Skeletal muscle satellite cell (primary cell): ENCODE data around the gene CAPNS1.
A peak's percentile ranks its signal among the peaks of the same experiment; 100 is the strongest.
"Not testable (repeated sequence)": the region's sequence is repeated elsewhere in the genome, so short reads cannot be mapped to it uniquely, and the experiment has no call there.

Experiments used
- H3K27me3 ChIP-seq: 2 replicates; pipeline ENCODE4 v1.7.0; 2013; ENCODE audit warnings: low read length; ENCODE audit not compliant: control insufficient read depth, insufficient read depth
- H3K36me3 ChIP-seq: 2 replicates; pipeline ENCODE4 v1.7.0; 2013; ENCODE audit warnings: mild to moderate bottlenecking, control low read depth, low read length; ENCODE audit not compliant: insufficient read depth
- H3K4me1 ChIP-seq: 2 replicates; pipeline ENCODE4 v1.7.0; 2013; ENCODE audit warnings: low read length; ENCODE audit not compliant: control insufficient read depth, insufficient read depth
- H3K4me2 ChIP-seq: 2 replicates; pipeline ENCODE4 v1.7.0; 2013; ENCODE audit warnings: mild to moderate bottlenecking, low read length
- H3K4me3 ChIP-seq: 2 replicates; pipeline ENCODE4 v1.7.0; 2013; ENCODE audit warnings: low read length
- H3K9ac ChIP-seq: 2 replicates; pipeline ENCODE4 v1.7.0; 2013; ENCODE audit warnings: mild to moderate bottlenecking, low read depth, low read length, moderate library complexity
- H3K9me3 ChIP-seq: replicated peaks from 2 replicates; pipeline ENCODE4 v1.7.0; 2013; ENCODE audit warnings: mild to moderate bottlenecking, control low read depth, low read length

The CAPNS1 gene

DNA sequence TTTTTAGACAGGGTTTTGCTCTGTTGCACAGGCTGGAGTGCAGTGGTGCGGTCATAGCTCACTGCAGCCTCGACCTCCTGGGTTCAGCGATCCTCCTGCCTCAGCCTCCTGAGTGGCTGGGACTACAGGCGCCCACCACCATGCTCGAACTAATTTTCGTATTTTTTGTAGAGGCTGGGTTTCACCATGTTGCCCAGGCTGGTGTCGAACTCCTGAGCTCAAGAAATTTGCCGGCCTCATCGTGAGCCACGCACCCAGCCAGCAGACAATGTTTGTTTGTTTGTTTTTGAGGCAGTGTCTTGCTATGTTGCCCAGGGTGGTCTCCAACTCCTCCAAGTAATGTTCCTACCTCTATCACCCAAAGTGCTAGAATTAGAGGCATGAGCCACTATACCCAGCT, 13.3 kb downstream of the CAPNS1 start:
- Histone ChIP-seq H3K27me3 (no peaks in the 10 kb centered on the region), H3K36me3 (peaks cover 33% of the 10 kb centered on the region), H3K4me2 (no peak overlapping the region), H3K4me3 (no peak overlapping the region), H3K4me1 (peaks cover 34% of the 10 kb centered on the region), H3K9ac (peak overlapping the region; percentile 81), H3K9me3 (no peaks in the 10 kb centered on the region)

DNA sequence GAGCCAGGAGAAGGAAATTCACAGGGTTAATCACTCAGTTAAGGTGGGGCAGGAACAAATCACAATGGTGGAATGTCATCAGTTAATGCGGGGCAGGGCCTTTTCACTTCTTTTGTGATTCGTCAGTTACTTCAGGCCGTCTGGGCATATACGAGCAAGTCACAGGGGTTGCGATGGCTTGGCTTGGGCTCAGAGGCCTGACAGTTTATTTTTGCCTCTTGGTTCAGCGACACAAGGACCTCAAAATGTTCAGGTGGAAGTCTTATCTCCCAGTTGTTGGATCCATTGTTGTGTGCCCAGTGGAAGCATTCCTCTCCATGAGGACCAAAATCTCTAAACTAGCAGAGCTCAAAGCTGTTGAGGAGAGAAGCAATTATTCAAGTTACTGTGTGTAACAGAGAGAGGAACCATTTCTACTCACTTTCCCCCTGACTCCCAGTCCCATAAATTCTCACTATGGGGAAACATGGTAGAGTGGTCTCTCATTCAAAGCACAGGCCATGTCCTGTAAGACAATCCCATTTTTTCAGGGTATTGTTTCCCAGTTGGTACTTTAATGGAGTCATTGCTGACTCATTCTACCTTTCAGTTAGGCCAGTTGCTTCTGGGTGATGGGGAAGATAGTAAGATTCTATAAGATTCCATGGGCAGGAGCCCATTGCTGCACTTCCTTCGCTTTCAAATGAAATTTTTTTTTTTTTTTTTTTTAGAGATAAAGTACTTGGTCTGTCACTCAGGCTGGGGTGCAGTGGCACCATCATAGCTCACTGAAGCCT, 21.1 kb downstream of the CAPNS1 start:
- H3K4me2 ChIP-seq = no peak overlapping the region
- H3K9ac ChIP-seq = no peak overlapping the region
- H3K4me3 ChIP-seq = no peak overlapping the region
- peaks cover 6% of the 10 kb centered on the region for H3K36me3 ChIP-seq
- H3K4me1 ChIP-seq = no peaks in the 10 kb centered on the region
- no peaks in the 10 kb centered on the region for H3K27me3 ChIP-seq
- no peaks in the 10 kb centered on the region for H3K9me3 ChIP-seq

DNA sequence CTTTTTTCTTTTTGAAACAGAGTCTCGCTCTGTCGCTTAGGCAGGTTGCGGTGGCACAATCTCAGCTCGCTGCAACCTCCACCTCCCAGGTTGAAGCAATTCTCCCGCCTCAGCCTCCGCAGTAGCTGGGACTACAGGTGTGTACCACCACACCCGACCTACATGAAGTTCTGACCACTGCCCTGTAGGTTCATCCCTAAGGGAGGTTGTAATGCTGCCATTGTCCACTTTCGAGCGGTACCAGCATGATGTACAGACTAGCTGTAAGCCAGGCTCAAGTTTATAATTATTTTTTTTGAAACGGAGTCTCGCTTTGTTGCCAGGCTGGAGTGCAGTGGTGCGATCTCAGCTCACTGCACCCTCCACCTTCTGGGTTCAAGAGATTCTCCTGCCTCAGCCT, 23.9 kb downstream of the CAPNS1 start:
- Histone ChIP-seq H3K4me2 (no peak overlapping the region), H3K9me3 (no peaks in the 10 kb centered on the region), H3K27me3 (no peaks in the 10 kb centered on the region), H3K4me1 (no peaks in the 10 kb centered on the region), H3K36me3 (peaks cover 6% of the 10 kb centered on the region), H3K9ac (no peak overlapping the region), H3K4me3 (no peak overlapping the region)

DNA sequence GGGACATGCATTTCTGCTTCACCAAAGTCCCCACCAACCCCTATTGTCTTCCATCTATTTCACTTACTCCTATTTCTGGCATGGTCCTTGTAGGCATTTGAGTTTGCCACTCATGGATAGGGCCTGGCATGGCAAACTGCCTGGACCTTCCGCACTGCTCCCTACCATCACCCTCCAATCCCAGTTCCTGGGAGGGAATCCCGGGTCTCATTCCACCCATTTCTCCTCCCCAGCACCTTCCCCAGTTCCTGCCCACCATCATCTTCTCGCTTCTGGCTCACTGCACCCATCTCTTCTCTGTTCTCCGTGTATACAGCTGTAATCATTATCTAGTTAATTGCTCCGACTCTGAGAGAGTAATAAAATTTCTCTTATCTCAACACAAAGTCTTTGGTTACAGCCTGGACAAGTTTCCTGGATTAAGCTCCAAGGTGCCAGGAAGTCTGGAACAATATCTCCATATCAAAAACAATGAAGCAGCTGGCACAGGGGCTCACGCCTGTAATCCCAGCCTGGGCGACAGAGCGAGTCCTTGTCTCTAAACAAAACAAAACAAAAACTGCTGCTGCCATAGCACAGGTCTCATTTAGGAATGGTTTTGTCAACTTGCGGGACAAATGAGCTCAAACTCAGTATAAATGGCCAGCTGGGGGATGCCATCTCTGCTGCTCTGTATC, 29.4 kb downstream of the CAPNS1 start:
- Histone ChIP-seq H3K4me3 (no peak overlapping the region), H3K9me3 (no peaks in the 10 kb centered on the region), H3K27me3 (no peaks in the 10 kb centered on the region), H3K4me1 (peaks cover 10% of the 10 kb centered on the region), H3K4me2 (no peak overlapping the region), H3K36me3 (no peaks in the 10 kb centered on the region), H3K9ac (no peak overlapping the region)

DNA sequence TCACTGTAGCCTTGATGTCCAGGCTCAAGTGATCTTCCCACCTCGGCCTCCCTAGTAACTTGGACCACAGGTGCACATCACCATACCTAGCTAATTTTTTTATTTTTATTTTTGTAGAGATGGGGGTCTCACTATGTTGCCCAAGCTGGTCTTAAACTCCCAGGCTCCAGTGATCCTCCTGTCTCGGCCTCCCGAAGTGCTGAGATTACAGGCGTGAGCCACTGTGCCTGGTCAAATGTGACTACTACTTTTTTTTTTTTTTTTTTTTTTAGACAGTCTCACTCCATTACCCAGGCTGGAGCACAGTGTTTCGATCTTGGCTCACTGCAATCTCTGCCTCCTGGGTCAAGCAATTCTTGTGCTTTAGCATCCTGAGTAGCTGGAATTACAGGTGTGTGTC, 33.0 kb downstream of the CAPNS1 start:
- Histone ChIP-seq H3K4me1 (peaks cover 10% of the 10 kb centered on the region), H3K9ac (no peak overlapping the region), H3K4me3 (no peak overlapping the region), H3K9me3 (no peaks in the 10 kb centered on the region), H3K36me3 (no peaks in the 10 kb centered on the region), H3K27me3 (no peaks in the 10 kb centered on the region), H3K4me2 (no peak overlapping the region)

DNA sequence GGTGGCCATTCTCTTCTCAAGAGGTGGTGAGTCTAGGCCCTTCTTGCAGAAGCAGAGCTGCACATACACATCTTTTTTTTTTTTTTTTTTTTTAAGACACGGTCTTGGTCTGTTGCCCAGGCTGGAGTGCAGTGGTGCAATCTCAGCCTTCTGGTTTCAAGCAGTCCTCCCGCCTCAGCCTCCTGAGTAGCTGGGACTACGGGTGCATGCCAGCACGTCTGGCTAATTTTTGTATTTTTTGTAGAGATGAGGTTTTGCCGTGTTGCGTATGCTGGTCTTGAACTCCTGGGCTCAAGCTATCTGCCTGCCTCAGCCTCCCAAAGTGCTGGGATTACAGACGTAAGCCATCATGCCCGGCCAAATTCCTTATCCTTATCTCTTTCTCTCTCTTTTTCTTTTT, 34.0 kb downstream of the CAPNS1 start:
- not testable (repeated sequence) for H3K9ac ChIP-seq, H3K27me3 ChIP-seq, H3K9me3 ChIP-seq, H3K36me3 ChIP-seq, H3K4me1 ChIP-seq, H3K4me3 ChIP-seq, H3K4me2 ChIP-seq

DNA sequence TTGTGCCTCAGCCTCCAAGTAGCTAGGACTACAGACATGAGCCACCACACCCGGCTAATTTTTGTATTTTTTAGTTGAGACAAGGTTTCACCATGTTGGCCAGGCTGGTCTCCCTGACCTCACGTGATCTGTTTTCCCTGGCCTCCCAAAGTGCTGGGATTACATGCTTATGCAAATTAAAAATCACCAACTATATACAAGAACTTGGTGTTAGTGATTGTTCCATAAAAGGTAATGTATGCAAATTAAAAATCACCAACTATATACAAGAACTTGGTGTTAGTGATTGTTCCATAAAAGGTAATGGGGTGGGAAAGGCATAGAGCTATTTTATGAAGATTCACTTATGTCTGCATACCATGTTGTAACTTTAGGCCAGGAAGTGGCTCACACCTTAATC, 39.2 kb downstream of the CAPNS1 start:
- not testable (repeated sequence) for H3K27me3 ChIP-seq, H3K9me3 ChIP-seq, H3K4me3 ChIP-seq, H3K4me2 ChIP-seq, H3K4me1 ChIP-seq, H3K9ac ChIP-seq
- peaks cover 13% of the 10 kb centered on the region for H3K36me3 ChIP-seq

DNA sequence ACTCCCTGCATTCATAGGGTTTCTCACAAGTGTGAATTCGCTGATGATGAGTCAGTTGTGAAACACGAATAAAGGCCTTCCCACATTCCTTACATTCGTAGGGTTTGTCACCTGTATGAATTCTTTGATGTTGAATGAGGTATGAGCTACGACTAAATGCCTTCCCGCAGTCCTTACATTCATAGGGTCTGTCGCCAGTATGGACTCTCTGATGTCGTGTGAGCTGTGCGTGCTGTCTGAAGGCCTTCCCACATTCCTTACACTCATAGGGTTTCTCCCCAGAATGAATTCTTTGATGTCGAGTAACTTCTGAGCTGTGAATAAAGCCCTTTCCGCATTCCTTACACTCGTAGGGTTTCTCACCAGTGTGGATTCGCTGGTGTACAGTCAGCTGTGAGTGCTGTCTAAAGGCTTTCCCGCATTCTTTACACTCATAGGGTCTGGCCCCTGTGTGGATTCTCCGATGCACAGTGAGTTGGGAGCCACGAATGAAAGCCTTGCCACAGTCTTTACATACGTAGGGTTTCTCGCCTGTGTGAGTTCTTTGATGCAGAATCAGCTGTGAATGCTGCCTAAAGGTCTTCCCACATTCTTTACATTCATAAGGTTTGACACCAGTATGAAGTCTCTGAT, 42.9 kb downstream of the CAPNS1 start:
- Histone ChIP-seq H3K9me3 (no peaks in the 10 kb centered on the region), H3K4me1 (no peaks in the 10 kb centered on the region), H3K36me3 (peaks cover 13% of the 10 kb centered on the region), H3K4me3 (no peak overlapping the region), H3K4me2 (no peak overlapping the region), H3K27me3 (no peaks in the 10 kb centered on the region), H3K9ac (no peak overlapping the region)

DNA sequence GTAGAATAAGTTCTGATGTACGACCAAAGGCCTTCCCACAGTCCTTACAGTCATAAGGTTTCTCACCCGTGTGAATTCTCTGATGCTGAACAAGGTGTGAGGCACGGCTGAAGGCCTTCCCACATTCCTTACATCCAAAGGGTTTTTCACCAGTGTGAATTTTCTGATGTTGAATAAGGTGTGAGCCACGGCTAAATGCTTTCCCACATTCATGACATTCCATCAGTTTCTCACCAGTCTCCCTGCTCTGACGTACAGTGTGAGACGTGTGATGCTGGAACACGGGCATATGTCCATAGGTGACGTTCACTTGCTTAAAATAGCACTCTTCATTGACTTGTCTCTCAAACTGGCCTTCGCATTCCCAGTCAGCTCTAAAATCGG, 43.4 kb downstream of the CAPNS1 start:
- H3K36me3 ChIP-seq = peaks cover 13% of the 10 kb centered on the region
- H3K9ac ChIP-seq = no peak overlapping the region
- H3K27me3 ChIP-seq = no peaks in the 10 kb centered on the region
- H3K4me3 ChIP-seq = no peak overlapping the region
- H3K4me2 ChIP-seq = no peak overlapping the region
- no peaks in the 10 kb centered on the region for H3K4me1 ChIP-seq
- no peaks in the 10 kb centered on the region for H3K9me3 ChIP-seq

DNA sequence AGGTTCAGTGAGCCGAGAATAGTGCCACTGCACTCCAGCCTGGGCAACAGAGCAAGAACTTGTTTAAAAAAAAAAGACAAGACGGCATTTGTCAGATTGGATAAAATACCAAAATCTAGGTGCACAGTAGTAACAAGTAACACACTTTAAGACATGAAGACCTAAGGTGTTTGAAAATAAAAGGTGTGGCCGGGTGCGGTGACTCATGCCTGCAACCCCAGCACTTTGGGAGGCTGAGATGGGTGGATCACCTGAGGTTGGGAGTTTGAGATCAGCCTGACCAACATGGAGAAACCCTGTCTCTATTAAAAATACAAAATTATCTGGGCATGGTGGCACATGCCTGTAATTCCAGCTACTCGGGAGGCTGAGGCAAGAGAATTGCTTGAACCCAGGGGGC, 46.9 kb downstream of the CAPNS1 start:
- H3K4me3 ChIP-seq, H3K9me3 ChIP-seq: not testable (repeated sequence)

DNA sequence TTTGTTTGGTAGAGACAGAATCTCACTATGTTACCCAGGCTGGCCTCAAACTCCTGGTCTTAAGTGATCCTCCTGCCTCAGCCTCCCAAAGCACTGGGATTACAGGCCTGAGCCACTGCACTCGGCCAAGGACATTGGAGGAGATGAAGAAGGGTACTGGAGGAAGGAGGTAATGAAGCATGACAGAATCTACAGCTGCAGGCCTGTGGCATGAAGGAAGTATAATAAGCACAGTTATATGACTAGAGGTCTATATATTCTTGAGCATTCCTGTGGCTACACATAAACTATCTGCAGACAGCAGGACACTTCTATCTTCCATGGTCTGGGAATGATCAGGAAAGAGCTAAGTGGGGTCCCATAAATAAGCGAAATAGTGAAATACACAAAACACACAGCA, 56.4 kb downstream of the CAPNS1 start:
- Histone ChIP-seq H3K4me3 (no peak overlapping the region), H3K9me3 (no peaks in the 10 kb centered on the region), H3K4me2 (no peak overlapping the region), H3K36me3 (peaks cover 7% of the 10 kb centered on the region), H3K4me1 (no peaks in the 10 kb centered on the region), H3K27me3 (no peaks in the 10 kb centered on the region), H3K9ac (no peak overlapping the region)

More for the DNA sequence above, 46.9 kb downstream of the CAPNS1 start:
- H3K27me3 ChIP-seq, H3K4me1 ChIP-seq, H3K4me2 ChIP-seq, H3K9ac ChIP-seq: not testable (repeated sequence)
- H3K36me3 ChIP-seq = peaks cover 13% of the 10 kb centered on the region

DNA sequence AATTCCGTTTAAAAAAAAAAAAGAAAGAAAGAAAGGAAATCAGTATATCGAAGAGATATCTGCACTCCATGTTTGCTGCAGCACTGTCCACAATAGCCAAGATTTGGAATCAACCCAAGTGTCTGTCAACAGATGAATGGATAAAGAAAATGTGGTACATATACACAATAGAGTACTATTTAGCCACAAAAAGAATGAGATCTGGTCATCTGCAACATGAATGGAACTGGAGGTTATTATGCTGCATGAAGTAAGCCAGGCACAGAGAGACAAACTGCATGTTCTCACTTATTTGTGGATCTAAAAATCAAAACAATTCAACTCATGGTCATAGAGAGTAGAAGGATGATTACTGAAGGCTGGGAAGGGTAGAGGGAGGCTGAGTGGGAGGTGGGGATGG, 58.3 kb downstream of the CAPNS1 start:
- Histone ChIP-seq H3K36me3 (peaks cover 7% of the 10 kb centered on the region), H3K9ac (no peak overlapping the region), H3K4me2 (no peak overlapping the region), H3K4me1 (no peaks in the 10 kb centered on the region), H3K9me3 (no peaks in the 10 kb centered on the region), H3K4me3 (no peak overlapping the region), H3K27me3 (no peaks in the 10 kb centered on the region)
